ENCODE results near the gene CX3CR1.

DNA sequence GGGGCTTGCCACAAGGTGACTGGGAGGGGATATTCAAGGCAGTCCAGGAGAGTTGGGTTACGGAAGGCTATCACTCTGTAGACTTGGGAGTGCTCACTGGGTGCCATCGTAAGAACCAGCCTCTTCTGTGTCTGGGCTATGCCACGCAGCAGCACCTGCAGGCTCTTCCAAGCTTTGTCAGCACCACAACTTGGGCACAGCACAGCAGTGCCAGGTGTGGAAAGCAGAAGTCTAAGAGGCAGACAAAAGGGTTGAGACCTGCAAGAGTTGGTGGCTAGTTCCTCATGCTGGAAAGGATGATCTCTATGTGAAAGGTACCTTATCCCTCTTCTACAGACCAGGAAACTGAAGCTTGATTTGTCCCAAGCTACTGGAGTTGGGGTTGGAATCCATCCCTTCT lies 15.8 kb downstream of the CX3CR1 start:
- TF ChIP-seq, protein P1, sequence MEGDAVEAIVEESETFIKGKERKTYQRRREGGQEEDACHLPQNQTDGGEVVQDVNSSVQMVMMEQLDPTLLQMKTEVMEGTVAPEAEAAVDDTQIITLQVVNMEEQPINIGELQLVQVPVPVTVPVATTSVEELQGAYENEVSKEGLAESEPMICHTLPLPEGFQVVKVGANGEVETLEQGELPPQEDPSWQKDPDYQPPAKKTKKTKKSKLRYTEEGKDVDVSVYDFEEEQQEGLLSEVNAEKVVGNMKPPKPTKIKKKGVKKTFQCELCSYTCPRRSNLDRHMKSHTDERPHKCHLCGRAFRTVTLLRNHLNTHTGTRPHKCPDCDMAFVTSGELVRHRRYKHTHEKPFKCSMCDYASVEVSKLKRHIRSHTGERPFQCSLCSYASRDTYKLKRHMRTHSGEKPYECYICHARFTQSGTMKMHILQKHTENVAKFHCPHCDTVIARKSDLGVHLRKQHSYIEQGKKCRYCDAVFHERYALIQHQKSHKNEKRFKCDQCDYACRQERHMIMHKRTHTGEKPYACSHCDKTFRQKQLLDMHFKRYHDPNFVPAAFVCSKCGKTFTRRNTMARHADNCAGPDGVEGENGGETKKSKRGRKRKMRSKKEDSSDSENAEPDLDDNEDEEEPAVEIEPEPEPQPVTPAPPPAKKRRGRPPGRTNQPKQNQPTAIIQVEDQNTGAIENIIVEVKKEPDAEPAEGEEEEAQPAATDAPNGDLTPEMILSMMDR (IDR thresholded peaks at IDR 0.05), result no peak
- TF ChIP-seq EP300 (IDR thresholded peaks at IDR 0.05; ENCODE audit: low read depth), result no peak
- TF ChIP-seq POLR2A (IDR thresholded peaks at IDR 0.05), result no peak
